ENCODE measurements around the gene OR4M2.
"Not testable (repeated sequence)": the region's sequence is repeated elsewhere in the genome, so short reads cannot be mapped to it uniquely, and the experiment has no call there.

Gene OR4M2

GRCh38 chr15:22080227-22080626, at the start of gene OR4M2:
TSS of gene OR4M2 (plus strand) at chr15:22080527. CDS start at chr15:22080625, 98 bp downstream.
- DNase-seq = not testable (repeated sequence)

DNA sequence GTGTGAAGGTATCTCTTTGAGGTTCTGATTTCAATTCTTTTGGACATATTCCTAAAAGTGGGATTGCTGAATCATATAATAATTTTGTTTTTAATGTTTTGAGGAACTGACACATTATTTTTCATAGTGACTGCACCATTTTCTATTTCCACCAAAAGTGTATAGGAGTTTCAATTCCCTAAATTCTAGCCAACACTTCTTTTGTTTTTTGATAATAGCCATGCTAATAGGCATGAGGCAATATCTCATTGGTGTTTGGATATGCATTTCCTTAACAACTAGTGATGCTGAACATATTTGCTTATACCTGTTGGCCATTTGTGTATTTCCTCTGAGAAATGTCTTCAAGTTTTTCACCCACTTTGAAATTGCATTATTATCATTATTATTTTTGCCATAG, 11.1 kb upstream of the OR4M2 start:
- DNase-seq = not testable (repeated sequence)

GRCh38 chr15:22081386-22081785, 1.1 kb downstream of the OR4M2 start:
- not testable (repeated sequence) for DNase-seq

DNA sequence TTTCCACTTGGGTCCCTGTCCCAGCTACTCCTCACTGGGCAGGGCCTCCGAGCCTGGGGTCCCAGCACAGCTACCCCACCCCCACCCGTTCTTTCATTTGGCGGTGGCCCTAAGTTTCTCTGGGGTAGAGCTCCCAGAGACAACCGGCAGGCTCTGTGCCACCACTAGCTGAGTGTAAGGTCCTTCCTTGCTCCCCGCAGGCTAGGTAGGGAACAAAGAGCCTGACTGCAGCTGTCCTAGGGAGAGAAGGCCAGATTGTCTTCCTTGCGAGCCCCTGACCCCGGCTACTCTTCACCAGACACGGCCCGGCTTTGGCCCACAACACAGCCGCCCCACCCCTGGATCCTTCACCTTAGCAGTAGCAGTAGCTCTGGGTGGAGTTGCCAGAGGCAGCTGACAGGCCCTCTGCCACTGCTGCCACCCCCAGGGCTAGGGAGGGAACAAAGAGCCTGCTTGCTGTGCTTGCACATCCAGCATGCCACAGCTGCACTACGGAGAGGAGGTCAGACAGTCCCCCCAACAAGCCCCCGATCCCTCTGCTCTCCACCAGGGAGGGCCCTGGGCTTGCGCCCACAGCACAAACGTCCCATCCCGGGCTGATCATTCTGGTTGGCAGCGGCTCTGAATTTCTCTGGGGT, 18.4 kb downstream of the OR4M2 start:
- DNase-seq = not testable (repeated sequence)

DNA sequence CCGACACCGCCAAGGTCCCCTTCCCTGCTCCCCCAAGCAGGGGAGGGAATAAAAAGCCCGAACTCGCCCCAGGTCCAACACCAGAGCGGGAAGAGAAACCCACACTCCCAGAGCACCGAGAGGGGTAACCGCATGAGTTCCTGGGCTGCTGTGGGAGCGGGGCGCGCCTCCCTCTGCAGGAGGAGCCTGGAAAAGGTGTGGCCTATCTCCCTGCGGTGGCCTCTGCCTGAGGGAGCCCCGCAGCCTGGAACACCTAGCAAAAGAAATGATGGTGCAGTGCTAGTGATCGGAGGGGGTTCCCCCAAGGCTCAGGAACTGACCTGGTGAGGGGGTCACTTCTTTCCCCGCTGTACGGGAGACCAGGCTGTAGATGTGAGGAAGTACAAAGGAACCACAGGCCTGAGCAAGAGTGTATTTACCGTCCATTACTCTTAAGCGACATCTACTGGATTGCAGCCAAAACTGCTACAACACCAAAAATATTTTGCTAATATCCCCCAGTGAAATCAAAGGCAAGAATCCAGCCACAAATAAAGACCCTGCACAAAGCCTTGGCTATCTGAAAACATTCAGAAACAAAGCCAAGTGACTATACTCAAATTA, 19.1 kb downstream of the OR4M2 start:
- not testable (repeated sequence) for DNase-seq

DNA sequence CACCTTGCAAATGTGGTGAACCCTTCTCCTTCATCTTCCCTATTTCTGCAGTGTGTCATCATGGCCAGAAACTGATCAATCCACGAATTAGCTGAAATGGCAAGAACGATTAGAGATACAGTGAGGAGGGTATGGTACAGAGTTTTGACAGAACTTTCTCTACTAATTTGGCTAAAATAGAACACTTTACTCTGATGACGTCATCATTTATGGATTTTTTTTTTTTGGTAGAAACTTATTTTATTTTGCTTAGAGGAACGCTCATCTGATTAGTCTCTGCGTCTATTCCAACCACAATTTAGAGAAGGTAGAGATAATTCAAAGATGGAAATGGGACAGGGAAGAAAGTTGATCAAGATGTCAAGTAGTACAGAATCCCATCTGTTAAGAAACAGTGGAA, 41.7 kb downstream of the OR4M2 start:
- DNase-seq = not testable (repeated sequence)

Data from NCI-H446 (cell line).